Tibial nerve (tissue), 4 donors: ENCODE measurements around the gene TRMT11. TPM values are rescaled to one million over a fixed set of nuclear protein-coding genes. Genes with fewer than 3 reads are reported as not detected.

Experiments
- DNase-seq, 2 donors: peaks; one replicate each; pipeline ENCODE4 v3.0.0-alpha.2; 2019; ENCODE audit warnings: low spot score in 2 of 2
- H3K27ac ChIP-seq, 4 donors: fragments of 200-600 bp; sonication (generic) in 3 of 4; one replicate each; pipeline ENCODE4 v1.5.1; 2017 to 2019; ENCODE audit warnings: mild to moderate bottlenecking in 1 of 4
- H3K27me3 ChIP-seq, 2 donors: fragments of 200-600 bp; sonication (generic) in 1 of 2; one replicate each; pipeline versions ENCODE4 v1.5.1 to v1.6.0; 2017 to 2019
- H3K36me3 ChIP-seq, 3 donors: fragments of 200-600 bp; sonication (generic); one replicate each; pipeline ENCODE4 v1.5.1; 2018 to 2019
- H3K4me1 ChIP-seq, 4 donors: fragments of 200-600 bp; sonication (generic) in 3 of 4; one replicate each; pipeline ENCODE4 v1.5.1; 2017 to 2019
- H3K4me3 ChIP-seq, 4 donors: fragments of 200-600 bp; sonication (generic) in 3 of 4; one replicate each; pipeline ENCODE4 v1.5.1; 2017 to 2019; ENCODE audit warnings: mild to moderate bottlenecking in 1 of 4, moderate library complexity in 1 of 4
- H3K9me3 ChIP-seq, 4 donors: fragments of 200-600 bp; sonication (generic) in 3 of 4; one replicate each; pipeline ENCODE4 v1.5.1; 2017 to 2019
- EP300 ChIP-seq, 2 donors: sonication (generic); formaldehyde crosslinking; IDR thresholded peaks; one replicate each; pipeline ENCODE4 v1.6.1; 2017; ENCODE audit warnings: antibody characterized with exemption in 2 of 2, mild to moderate bottlenecking in 1 of 2
- POLR2A ChIP-seq, 2 donors: fragments of 450-650 bp; IDR thresholded peaks; one replicate each; pipeline ENCODE4 v1.6.1; 2017; ENCODE audit warnings: antibody characterized with exemption in 2 of 2, mild to moderate bottlenecking in 2 of 2, moderate library complexity in 2 of 2
- WGBS, 2 donors: methylation state at CpG; one replicate each; pipeline ENCODE4 v1.1.5; 2018; 5-methylcytosine and 5-hydroxymethylcytosine counted together
- small RNA-seq: library from RNA; depleted of rRNA; stranded (forward); fragments of <200 nt; gene quantifications from one replicate; pipeline ENCODE3, GENCODE V24; 2016
- total RNA-seq, 4 donors: library from RNA; depleted of rRNA; stranded (reverse); fragments of >200 nt; gene quantifications; one replicate each; pipeline ENCODE4 v1.1.0, GENCODE V29; 2016
- TF ChIP-seq, protein P1 (sequence below), 5 experiments: fragments of 200-600 bp in 3 of 5; fragments of 450-650 bp in 2 of 5; sonication (generic) in 3 of 5; IDR thresholded peaks; one replicate each; pipeline ENCODE4 v1.5.1; 2016 to 2019; ENCODE audit warnings: antibody characterized with exemption in 5 of 5, mild to moderate bottlenecking in 3 of 5, moderate library complexity in 2 of 5

The TRMT11 gene
- total RNA-seq, 4 donors from 2014 or later, result 29.7 to 40.8 (median 33.7) TPM

DNA sequence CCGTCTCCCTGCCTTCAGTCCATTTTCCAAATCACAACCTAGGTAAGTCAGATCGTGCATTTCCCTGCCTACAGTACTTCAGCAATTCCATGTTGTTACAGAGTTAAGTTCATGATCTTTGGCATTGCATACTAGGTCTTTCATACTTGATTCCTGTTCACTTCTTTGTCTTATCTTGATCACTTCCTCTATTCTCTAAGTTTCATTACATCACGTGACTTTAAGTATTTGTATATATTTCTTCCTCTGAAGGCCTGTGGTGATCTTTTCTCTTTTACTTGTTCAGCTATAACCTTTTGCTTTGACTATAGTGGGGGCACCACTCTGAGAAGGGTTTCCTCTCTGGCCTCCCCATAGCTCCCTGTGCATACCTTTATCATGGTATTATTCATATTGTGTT, 100.2 kb downstream of the TRMT11 start:
- 78 to 79% methylated on average over 3 of the region's 3 CpGs for WGBS, 2 donors
- no peak for DNase-seq
- H3K27ac ChIP-seq, result no peak overlapping the region
- no peaks in the 10 kb centered on the region for H3K9me3 ChIP-seq
- H3K27me3 ChIP-seq, result no peaks in the 10 kb centered on the region
- H3K36me3 ChIP-seq, result peaks cover 0 to 9% (median 0%) of the 10 kb centered on the region in 3 donors
- no peak overlapping the region for H3K4me3 ChIP-seq
- TF ChIP-seq EP300 (IDR thresholded peaks at IDR 0.05), result no peak
- TF ChIP-seq POLR2A (IDR thresholded peaks at IDR 0.05), result no peak
- TF ChIP-seq, protein P1, sequence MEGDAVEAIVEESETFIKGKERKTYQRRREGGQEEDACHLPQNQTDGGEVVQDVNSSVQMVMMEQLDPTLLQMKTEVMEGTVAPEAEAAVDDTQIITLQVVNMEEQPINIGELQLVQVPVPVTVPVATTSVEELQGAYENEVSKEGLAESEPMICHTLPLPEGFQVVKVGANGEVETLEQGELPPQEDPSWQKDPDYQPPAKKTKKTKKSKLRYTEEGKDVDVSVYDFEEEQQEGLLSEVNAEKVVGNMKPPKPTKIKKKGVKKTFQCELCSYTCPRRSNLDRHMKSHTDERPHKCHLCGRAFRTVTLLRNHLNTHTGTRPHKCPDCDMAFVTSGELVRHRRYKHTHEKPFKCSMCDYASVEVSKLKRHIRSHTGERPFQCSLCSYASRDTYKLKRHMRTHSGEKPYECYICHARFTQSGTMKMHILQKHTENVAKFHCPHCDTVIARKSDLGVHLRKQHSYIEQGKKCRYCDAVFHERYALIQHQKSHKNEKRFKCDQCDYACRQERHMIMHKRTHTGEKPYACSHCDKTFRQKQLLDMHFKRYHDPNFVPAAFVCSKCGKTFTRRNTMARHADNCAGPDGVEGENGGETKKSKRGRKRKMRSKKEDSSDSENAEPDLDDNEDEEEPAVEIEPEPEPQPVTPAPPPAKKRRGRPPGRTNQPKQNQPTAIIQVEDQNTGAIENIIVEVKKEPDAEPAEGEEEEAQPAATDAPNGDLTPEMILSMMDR (IDR thresholded peaks at IDR 0.05), result no peak
- H3K4me1 ChIP-seq, result no peaks in the 10 kb centered on the region

Small RNA genes lying within 50 kb of the gene (small RNA-seq; reads per million reads assigned to genes)
- gene RNA5SP216, result not detected

Other genes with a start within 250 kb of the TRMT11 start
- 1 to 10 TPM; 1.5 to 7.3 (median 4.3) TPM for gene HEY2, start 236.9 kb upstream of the TRMT11 start, total RNA-seq
- 10 to 100 TPM; 38.7 to 86.7 (median 59.7) TPM for gene NCOA7, start 195.6 kb upstream of the TRMT11 start, total RNA-seq
- 10 to 100 TPM; 19.8 to 27.8 (median 21.2) TPM for gene HINT3, start 29.8 kb upstream of the TRMT11 start, total RNA-seq